ENCODE results near the gene SIAH1. TPM values are rescaled to one million over a fixed set of nuclear protein-coding genes. Genes with fewer than 3 reads are reported as not detected.

SIAH1 gene
- polyA plus RNA-seq, 2 of the 4 experiments (the other 2 are of a cell fraction): 13.3 to 28.5 TPM

DNA sequence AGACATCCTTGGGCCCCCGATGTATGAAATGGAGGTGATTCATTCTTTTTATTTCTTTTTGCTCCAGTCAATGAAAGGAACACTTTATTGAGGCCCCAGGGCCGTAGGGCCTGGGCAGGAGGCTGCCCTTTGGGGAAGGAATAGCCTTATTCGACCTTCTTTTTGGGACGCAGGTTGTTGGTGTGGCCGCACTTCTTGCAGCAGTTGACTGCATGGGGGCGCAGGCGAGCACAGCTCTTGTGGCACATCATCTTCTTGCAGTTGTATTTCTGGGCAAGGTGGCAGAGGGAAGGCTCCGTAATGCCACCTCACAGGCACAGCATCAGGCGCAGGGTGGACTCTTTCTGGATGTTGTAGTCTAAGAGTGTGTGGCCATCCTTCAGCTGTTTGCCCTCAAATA lies 50.9 kb downstream of the SIAH1 start (continued):
- TF ChIP-seq ZNF302 (CRISPR knock-in tag; IDR thresholded peaks at IDR 0.05): no peak

- ChIA-PET CTCF (interaction anchor here (0.5 to 1.4 kb wide), 4 partner anchors 19 to 297 kb away, joined by 3 to 5 read pairs (median 3); no protein-coding TSS in a partner anchor), POLR2A (no interaction called here)
- WGBS (ENCODE audit: missing lambda C conversion rate): 91% methylated on average over 5 of the region's 5 CpGs
- Histone ChIP-seq H3K4me1 (no peaks in the 10 kb centered on the region), H3K4me2 (no peak overlapping the region), H3K9me3 (no peaks in the 10 kb centered on the region), H3K27ac (no peak overlapping the region), H3K4me3 (no peak overlapping the region)
- TF ChIP-seq REST (IDR thresholded peaks at IDR 0.05) (no peak), EHF (CRISPR knock-in tag; IDR thresholded peaks at IDR 0.05) (no peak), CTCF (IDR thresholded peaks at IDR 0.05) (no peak)
- DNase-seq (ENCODE audit: low read depth in 1 of 2, low spot score in 1 of 2): no peak
- no peak for ATAC-seq
- no peak for FAIRE-seq
These were observed 52.2 kb downstream of the SIAH1 start for GRCh38 chr16:48332978-48333377.

DNA sequence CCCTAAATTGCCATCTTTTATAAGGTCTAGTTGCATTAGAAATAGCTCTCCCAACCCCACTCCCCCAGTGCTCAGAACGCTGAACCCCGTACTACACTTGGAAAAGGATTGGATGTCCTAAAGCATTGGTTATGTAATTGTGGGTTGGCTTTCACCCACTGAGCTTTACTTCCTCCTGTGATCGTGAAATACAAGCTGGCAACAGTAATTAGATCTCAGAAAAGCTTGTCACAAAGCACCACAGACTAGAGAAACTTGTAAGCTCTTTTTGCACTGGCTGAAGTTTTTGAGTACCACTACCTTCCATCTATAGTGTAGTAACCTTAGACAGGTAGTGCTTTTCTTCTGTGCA lies 54.4 kb downstream of the SIAH1 start:
- FAIRE-seq (no peak), DNase-seq (ENCODE audit: low read depth in 1 of 2, low spot score in 1 of 2) (no peak), ATAC-seq (no peak)
- no peak overlapping the region for H3K27ac ChIP-seq
- whole genome bisulfite sequencing (ENCODE audit: missing lambda C conversion rate): 86% methylated on average over 3 of the region's 3 CpGs
- H3K9me3 ChIP-seq: no peaks in the 10 kb centered on the region
- TF ChIP-seq BHLHE40 (IDR thresholded peaks at IDR 0.05; ENCODE audit: low read depth, low read length) (no peak), SMC3 (IDR thresholded peaks at IDR 0.05) (no peak), NPAS2 (CRISPR knock-in tag; IDR thresholded peaks at IDR 0.05; ENCODE audit: borderline replicate concordance) (no peak), RARB (CRISPR knock-in tag; IDR thresholded peaks at IDR 0.05) (no peak), KDM1A (IDR thresholded peaks at IDR 0.05; ENCODE audit: low read depth) (no peak), NR3C1 (IDR thresholded peaks at IDR 0.05) (no peak), CBX2 (IDR thresholded peaks at IDR 0.05; ENCODE audit: borderline replicate concordance, low read depth) (no peak), HDAC2 (IDR thresholded peaks at IDR 0.05) (no peak), MAFK (IDR thresholded peaks at IDR 0.05; ENCODE audit: partially characterized antibody) (no peak)
- no peak overlapping the region for H3K4me3 ChIP-seq
- H3K4me2 ChIP-seq: no peak overlapping the region
- ChIA-PET POLR2A (interaction anchor here (0.6 kb wide), 1 partner anchor 110 kb away, joined by 4 read pairs; no protein-coding TSS in a partner anchor), CTCF (interaction anchor here (0.6 to 1.4 kb wide), 3 partner anchors 98 to 549 kb away, joined by 3 to 4 read pairs (median 4); no protein-coding TSS in a partner anchor)
- H3K4me1 ChIP-seq: no peaks in the 10 kb centered on the region

- FAIRE-seq: no peak
- ChIA-PET CTCF (interaction anchor here (0.6 to 1.4 kb wide), 3 partner anchors 97 to 548 kb away, joined by 3 to 4 read pairs (median 4); no protein-coding TSS in a partner anchor), POLR2A (interaction anchor here (0.6 kb wide), 1 partner anchor 111 kb away, joined by 4 read pairs; no protein-coding TSS in a partner anchor)
- Histone ChIP-seq H3K9me3 (no peaks in the 10 kb centered on the region), H3K4me2 (no peak overlapping the region), H3K4me1 (no peaks in the 10 kb centered on the region), H3K4me3 (no peak overlapping the region), H3K27ac (no peak overlapping the region)
- 84% methylated on average over 2 of the region's 2 CpGs for whole genome bisulfite sequencing (ENCODE audit: missing lambda C conversion rate)
- no peak for DNase-seq (ENCODE audit: low read depth in 1 of 2, low spot score in 1 of 2)
- ATAC-seq: no peak
- TF ChIP-seq MYC (IDR thresholded peaks at IDR 0.05; ENCODE audit: borderline replicate concordance, low read length) (no peak), GATA3 (IDR thresholded peaks at IDR 0.05; ENCODE audit: borderline replicate concordance) (no peak), RFX5 (IDR thresholded peaks at IDR 0.05) (no peak), ZNF302 (CRISPR knock-in tag; IDR thresholded peaks at IDR 0.05) (no peak), SMC3 (IDR thresholded peaks at IDR 0.05) (no peak), RAD21 (conservative IDR thresholded peaks at IDR 0.05 in 1 of 2, IDR thresholded peaks at IDR 0.05 in 1 of 2) (no peak), EP300 (IDR thresholded peaks at IDR 0.05) (no peak), KDM5A (IDR thresholded peaks at IDR 0.05) (no peak), POLR2A (IDR thresholded peaks at IDR 0.05; ENCODE audit: low read length) (no peak), FOSB (CRISPR knock-in tag; IDR thresholded peaks at IDR 0.05) (no peak), RNF2 (IDR thresholded peaks at IDR 0.05; ENCODE audit: borderline replicate concordance, low read depth) (no peak), CHD4 (IDR thresholded peaks at IDR 0.05; ENCODE audit: borderline replicate concordance) (no peak), NR3C1 (IDR thresholded peaks at IDR 0.05) (no peak), HDAC2 (IDR thresholded peaks at IDR 0.05) (no peak), EHMT2 (IDR thresholded peaks at IDR 0.05; ENCODE audit: low read depth) (no peak)
- TF ChIP-seq, protein P1, sequence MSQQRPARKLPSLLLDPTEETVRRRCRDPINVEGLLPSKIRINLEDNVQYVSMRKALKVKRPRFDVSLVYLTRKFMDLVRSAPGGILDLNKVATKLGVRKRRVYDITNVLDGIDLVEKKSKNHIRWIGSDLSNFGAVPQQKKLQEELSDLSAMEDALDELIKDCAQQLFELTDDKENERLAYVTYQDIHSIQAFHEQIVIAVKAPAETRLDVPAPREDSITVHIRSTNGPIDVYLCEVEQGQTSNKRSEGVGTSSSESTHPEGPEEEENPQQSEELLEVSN (IDR thresholded peaks at IDR 0.05; ENCODE audit: borderline replicate concordance, low read depth): no peak
These were observed 54.9 kb downstream of the SIAH1 start for GRCh38 chr16:48330189-48330840.

Data from A549 (cell line).